ENCODE results near the gene SC5D. TPM values are rescaled to one million over a fixed set of nuclear protein-coding genes. Genes with fewer than 3 reads are reported as not detected.

The SC5D gene
- total RNA-seq, 1 experiment from 2014 or later, result 38.4 TPM

DNA sequence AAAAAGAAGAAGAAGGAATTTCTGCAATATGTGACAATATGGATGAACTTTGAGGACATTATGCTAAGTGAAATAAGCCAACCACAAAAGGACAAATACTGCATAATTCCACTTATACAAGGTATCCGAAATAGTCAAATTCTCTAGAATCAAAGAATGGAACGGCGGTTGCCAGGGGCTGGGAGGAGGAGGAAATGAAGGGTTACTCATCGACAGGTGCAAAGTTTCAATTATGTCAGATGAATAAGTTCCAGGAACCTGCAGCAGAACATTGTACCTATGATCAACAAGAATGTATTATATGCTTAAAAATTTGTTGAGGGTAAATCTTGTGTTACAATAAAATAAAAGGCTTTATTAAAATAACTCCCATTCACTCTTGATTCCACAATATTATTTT lies 49.0 kb downstream of the SC5D start:
- no peaks in the 10 kb centered on the region for H3K9me2 ChIP-seq (replicated peaks; ENCODE audit: low read length)
- H3K27me3 ChIP-seq (ENCODE audit: low read length), result no peaks in the 10 kb centered on the region
- DNase-seq, result no peak
- H3K4me3 ChIP-seq (ENCODE audit: low read length), result no peak overlapping the region
- ChIA-PET POLR2A (ENCODE audit: unreplicated experiment) (no interaction called here), CTCF (no interaction called here)
- no peak overlapping the region for H3K27ac ChIP-seq (ENCODE audit: low read length)
- H3K79me2 ChIP-seq (ENCODE audit: low read length), result no peaks in the 10 kb centered on the region
- no peak overlapping the region for H3K9ac ChIP-seq (ENCODE audit: low read length)
- TF ChIP-seq EZH2 (IDR thresholded peaks at IDR 0.05; ENCODE audit: low read length, unreplicated experiment) (no peak), CTCF (conservative IDR thresholded peaks at IDR 0.05; ENCODE audit: low read depth, low read length) (no peak)
- H2AFZ ChIP-seq (ENCODE audit: low read length), result no peak overlapping the region
- H3K4me1 ChIP-seq (ENCODE audit: insufficient read depth, low read length), result no peaks in the 10 kb centered on the region
- H3F3A ChIP-seq (ENCODE audit: low read length, unreplicated experiment), result no peaks in the 10 kb centered on the region
- H3K9me3 ChIP-seq (ENCODE audit: low read length), result no peaks in the 10 kb centered on the region
- intact Hi-C loops (cut with micrococcal nuclease), result no loop called here
- no peaks in the 10 kb centered on the region for H3K36me3 ChIP-seq (ENCODE audit: low read depth, low read length)
- no peak overlapping the region for H3K4me2 ChIP-seq (ENCODE audit: low read length)
- BruUV-seq (replicated peaks), result no TSS peak
- ATAC-seq, result no peak
- no peaks in the 10 kb centered on the region for H4K20me1 ChIP-seq (ENCODE audit: low read length)

DNA sequence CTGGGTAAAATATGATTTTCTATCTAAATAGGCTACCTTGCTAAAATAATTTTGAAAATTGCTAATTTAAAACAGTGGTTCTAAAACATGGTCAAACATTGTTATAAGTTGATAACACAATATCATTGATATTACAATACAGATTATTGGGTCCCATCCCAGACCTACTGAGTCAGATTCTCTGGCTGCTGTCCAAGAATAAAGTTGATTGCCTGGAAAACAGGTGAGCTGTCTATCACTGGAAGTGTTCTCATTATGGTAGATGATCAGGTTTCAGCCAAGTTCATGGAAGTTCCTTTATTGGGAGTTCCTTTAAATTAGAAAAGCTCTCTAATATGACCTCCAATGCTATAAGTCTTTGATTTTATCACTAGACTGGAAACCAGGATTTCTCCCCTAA lies 52.3 kb downstream of the SC5D start:
- no peaks in the 10 kb centered on the region for H3F3A ChIP-seq (ENCODE audit: low read length, unreplicated experiment)
- no peak overlapping the region for H3K9ac ChIP-seq (ENCODE audit: low read length)
- no peaks in the 10 kb centered on the region for H3K79me2 ChIP-seq (ENCODE audit: low read length)
- no peak for TF ChIP-seq CTCF (conservative IDR thresholded peaks at IDR 0.05; ENCODE audit: low read depth, low read length)
- H3K4me2 ChIP-seq (ENCODE audit: low read length), result no peak overlapping the region
- intact Hi-C loops (cut with micrococcal nuclease), result no loop called here
- POLR2A ChIA-PET (ENCODE audit: unreplicated experiment), result interaction anchor here (0.6 kb wide), 1 partner anchor 83 kb away, joined by 4 read pairs; no protein-coding TSS in a partner anchor
- no peaks in the 10 kb centered on the region for H3K9me3 ChIP-seq (ENCODE audit: low read length)
- no peaks in the 10 kb centered on the region for H3K36me3 ChIP-seq (ENCODE audit: low read depth, low read length)
- no peaks in the 10 kb centered on the region for H3K4me1 ChIP-seq (ENCODE audit: insufficient read depth, low read length)
- H4K20me1 ChIP-seq (ENCODE audit: low read length), result no peaks in the 10 kb centered on the region
- no peak overlapping the region for H3K4me3 ChIP-seq (ENCODE audit: low read length)
- H3K27ac ChIP-seq (ENCODE audit: low read length), result no peak overlapping the region
- H3K9me2 ChIP-seq (replicated peaks; ENCODE audit: low read length), result no peaks in the 10 kb centered on the region
- CTCF ChIA-PET, result no interaction called here
- DNase-seq, result peak; percentile 48
- H3K27me3 ChIP-seq (ENCODE audit: low read length), result no peaks in the 10 kb centered on the region
- no TSS peak for BruUV-seq (replicated peaks)
- H2AFZ ChIP-seq (ENCODE audit: low read length), result no peak overlapping the region
- ATAC-seq, result no peak

DNA sequence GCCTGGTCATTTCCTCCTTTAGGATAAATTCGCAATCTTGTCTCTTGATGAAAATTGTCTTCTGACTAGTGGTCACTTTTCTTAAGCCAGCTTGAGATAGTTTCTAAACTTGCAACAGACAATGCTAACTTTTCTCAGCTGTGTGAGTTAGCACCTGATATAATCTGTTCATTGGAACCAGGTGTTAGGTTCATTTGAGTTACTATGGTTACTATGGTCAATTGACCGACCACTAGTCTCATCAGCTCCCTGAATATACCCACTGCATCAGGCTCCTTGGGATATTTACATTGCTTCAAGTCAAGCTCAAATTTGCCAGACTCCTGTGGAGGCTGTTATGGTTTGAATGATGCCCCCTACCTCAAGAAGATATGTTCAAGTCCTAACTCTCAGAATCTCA lies 54.5 kb downstream of the SC5D start:
- TF ChIP-seq EZH2phosphoT487 (IDR thresholded peaks at IDR 0.05; ENCODE audit: borderline replicate concordance, low read length), result no peak
- TF ChIP-seq CTCF (conservative IDR thresholded peaks at IDR 0.05; ENCODE audit: low read depth, low read length), result no peak
- TF ChIP-seq EZH2 (IDR thresholded peaks at IDR 0.05; ENCODE audit: low read length, unreplicated experiment), result no peak
- Histone ChIP-seq H3K4me3 (ENCODE audit: low read length) (no peak overlapping the region), H4K20me1 (ENCODE audit: low read length) (no peaks in the 10 kb centered on the region), H3K4me2 (ENCODE audit: low read length) (no peak overlapping the region), H3K27ac (ENCODE audit: low read length) (no peak overlapping the region), H3K9ac (ENCODE audit: low read length) (no peak overlapping the region), H3K9me2 (replicated peaks; ENCODE audit: low read length) (no peaks in the 10 kb centered on the region), H3K36me3 (ENCODE audit: low read depth, low read length) (no peaks in the 10 kb centered on the region), H3K27me3 (ENCODE audit: low read length) (no peaks in the 10 kb centered on the region), H3K79me2 (ENCODE audit: low read length) (no peaks in the 10 kb centered on the region), H3F3A (ENCODE audit: low read length, unreplicated experiment) (no peaks in the 10 kb centered on the region), H2AFZ (ENCODE audit: low read length) (no peak overlapping the region), H3K9me3 (ENCODE audit: low read length) (no peaks in the 10 kb centered on the region), H3K4me1 (ENCODE audit: insufficient read depth, low read length) (no peaks in the 10 kb centered on the region)
- CTCF ChIA-PET, result no interaction called here
- ATAC-seq (no peak), DNase-seq (no peak)
- POLR2A ChIA-PET (ENCODE audit: unreplicated experiment), result no interaction called here
- intact Hi-C loops (cut with micrococcal nuclease), result no loop called here
- BruUV-seq (replicated peaks), result no TSS peak

Measured in PC-3 (cell line).